Stimulated activated naive CD8-positive, alpha-beta T cell treated with anti-CD3 and anti-CD28 coated beads, Interleukin-15, amount 100 ng/mL, for 72 hours (primary cell): ENCODE measurements around the gene TAF12.
"Not testable (repeated sequence)": the region's sequence is repeated elsewhere in the genome, so short reads cannot be mapped to it uniquely, and the experiment has no call there.

Source experiments
- ATAC-seq: fragments of 150-1000 bp; cut with Tn5 transposase; 2 replicates; pipeline ENCODE4 v1.10.0; 2021; ENCODE audit warnings: mild to moderate bottlenecking, moderate library complexity
- DNase-seq, 2 donors: peaks; one replicate each; pipeline ENCODE4 v3.0.0; 2021 to 2022
- H3K27ac Mint-ChIP-seq, 2 donors: one replicate each; pipeline ENCODE4 v1.8.0; 2022; ENCODE audit warnings: mild to moderate bottlenecking in 2 of 2, mixed read lengths in 2 of 2, moderate library complexity in 2 of 2
- H3K27me3 Mint-ChIP-seq: one replicate; pipeline ENCODE4 v1.8.0; 2022; ENCODE audit warnings: mixed read lengths
- H3K4me1 Mint-ChIP-seq: one replicate; pipeline ENCODE4 v1.8.0; 2022; ENCODE audit warnings: mild to moderate bottlenecking, mixed read lengths
- H3K4me3 Mint-ChIP-seq, 2 donors: one replicate each; pipeline ENCODE4 v1.8.0; 2022; ENCODE audit warnings: mild to moderate bottlenecking in 2 of 2, mixed read lengths in 2 of 2, moderate library complexity in 1 of 2
- H3K9me3 Mint-ChIP-seq, 2 donors: one replicate each; pipeline ENCODE4 v1.8.0; 2022; ENCODE audit warnings: mixed read lengths in 2 of 2

The TAF12 gene, protein sequence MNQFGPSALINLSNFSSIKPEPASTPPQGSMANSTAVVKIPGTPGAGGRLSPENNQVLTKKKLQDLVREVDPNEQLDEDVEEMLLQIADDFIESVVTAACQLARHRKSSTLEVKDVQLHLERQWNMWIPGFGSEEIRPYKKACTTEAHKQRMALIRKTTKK

DNA sequence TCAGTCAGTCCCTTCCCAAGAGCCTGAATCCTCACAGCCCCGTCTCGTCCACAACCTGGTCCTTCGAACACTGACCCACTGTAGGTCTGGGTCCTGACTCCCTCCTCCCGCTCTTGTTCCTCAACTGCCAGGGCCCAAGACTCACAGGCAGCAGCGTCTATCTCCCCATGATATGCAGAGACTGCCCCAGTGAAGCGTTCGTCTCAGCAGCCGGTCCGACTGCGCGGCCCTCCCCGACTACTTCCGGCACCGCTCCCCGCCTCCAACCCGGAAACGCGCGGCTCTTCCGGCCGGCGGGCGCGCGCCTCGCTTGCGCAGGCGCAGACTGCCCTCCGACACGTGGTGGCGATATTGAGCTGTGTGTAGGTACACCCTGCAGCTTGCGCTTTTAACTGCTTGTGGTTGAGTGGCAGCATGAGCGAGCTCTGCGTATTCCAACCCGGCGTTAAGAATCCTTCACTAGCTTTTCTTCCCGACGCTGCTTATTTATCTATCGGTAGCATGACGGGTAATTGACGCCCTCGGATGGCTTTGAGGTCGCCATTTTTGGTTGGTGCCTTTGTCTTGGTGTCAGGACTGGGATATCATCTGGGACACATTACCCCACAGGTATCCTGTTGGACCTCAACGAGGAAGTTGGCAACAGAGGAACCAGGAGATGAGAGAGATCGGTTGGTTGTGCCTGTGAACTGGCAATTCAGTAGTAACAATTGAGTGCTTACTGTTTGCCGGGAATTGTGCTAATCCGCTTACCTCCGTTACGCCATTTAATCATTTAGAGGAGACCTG lies at the start of gene TAF12:
TAF12 (minus strand) TSS at position 221 of the 789 bp plus-strand sequence. CDS start 20,986 bp downstream, outside the sequence.
- peak within 1 kb of the TSS; percentile 98 to 100 for H3K27ac Mint-ChIP-seq
- H3K4me3 Mint-ChIP-seq = peak within 1 kb of the TSS; percentile 93 to 98
- peak; percentile 85 to 91 for DNase-seq
- no peaks in the 10 kb centered on the region for H3K9me3 Mint-ChIP-seq
- peak; percentile 93 for ATAC-seq
- no peaks in the 10 kb centered on the region for H3K27me3 Mint-ChIP-seq
- H3K4me1 Mint-ChIP-seq = peaks cover 68% of the 10 kb centered on the region

DNA sequence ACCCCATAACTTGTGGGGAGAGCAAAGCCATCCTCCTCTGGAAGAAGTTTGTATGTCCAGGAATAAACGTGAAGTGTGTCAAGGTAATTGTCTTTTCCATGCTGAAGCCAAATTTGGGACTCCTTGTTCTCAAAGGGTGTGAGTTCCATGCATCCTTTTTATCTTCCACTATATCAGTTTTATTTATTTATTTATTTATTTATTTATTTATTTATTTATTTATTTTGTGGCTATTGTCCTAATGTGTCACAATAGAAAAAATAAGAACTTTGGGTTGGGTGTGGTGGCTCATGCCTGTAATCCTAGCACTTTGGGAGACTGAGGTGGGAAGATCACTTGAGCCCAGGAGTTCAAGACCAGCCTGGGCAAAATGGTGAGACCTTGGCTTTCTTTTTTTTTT lies 48.8 kb upstream of the TAF12 start:
- not testable (repeated sequence) for ATAC-seq, H3K4me3 Mint-ChIP-seq, H3K9me3 Mint-ChIP-seq, H3K4me1 Mint-ChIP-seq, DNase-seq, H3K27ac Mint-ChIP-seq, H3K27me3 Mint-ChIP-seq

DNA sequence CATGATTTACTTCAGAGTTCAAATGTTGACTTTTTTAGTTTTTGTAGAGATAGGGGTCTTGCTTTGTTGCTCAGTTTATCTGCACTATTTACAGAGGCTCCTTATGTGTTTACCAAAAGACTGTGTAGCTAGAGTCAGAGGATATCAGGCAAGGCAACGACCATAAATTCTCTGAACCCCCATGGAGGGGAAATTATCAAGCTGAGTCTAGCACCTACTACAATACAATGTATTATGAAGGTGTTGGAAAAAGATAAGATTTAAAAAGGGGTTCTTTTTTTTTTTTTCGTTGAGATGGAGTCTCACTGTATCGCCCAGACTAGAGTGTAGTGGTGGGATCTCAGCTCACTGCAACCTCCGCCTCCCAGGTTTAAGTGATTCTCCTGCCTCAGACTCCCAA lies 42.1 kb upstream of the TAF12 start:
- H3K27ac Mint-ChIP-seq = peak overlapping the region in 1 of 2 donors; percentile 53
- H3K4me3 Mint-ChIP-seq = no peak overlapping the region
- no peaks in the 10 kb centered on the region for H3K9me3 Mint-ChIP-seq
- no peak for ATAC-seq
- no peak for DNase-seq
- no peaks in the 10 kb centered on the region for H3K27me3 Mint-ChIP-seq
- no peaks in the 10 kb centered on the region for H3K4me1 Mint-ChIP-seq

DNA sequence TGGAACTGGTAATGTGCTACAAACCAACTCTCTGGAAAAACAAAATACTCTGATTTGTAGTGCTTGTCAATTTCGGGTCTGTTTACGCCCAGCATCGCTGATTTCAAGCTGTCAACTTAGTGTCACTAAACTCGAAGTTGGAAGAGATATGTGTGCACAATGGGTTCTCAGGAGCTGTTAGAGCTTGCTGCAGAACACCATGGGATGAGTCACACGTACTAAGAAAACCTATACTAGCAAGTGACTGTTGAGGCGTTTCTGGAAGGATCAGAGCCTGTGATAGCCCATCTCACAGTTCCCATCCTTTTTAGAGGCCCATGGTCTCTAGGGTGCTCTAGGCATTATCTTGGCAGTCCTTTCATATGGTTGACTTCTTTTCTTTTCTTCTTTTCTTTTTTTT lies 40.0 kb upstream of the TAF12 start:
- no peaks in the 10 kb centered on the region for H3K9me3 Mint-ChIP-seq
- ATAC-seq (no peak), DNase-seq (no peak)
- no peak overlapping the region for H3K4me3 Mint-ChIP-seq
- no peaks in the 10 kb centered on the region for H3K27me3 Mint-ChIP-seq
- no peak overlapping the region for H3K27ac Mint-ChIP-seq
- H3K4me1 Mint-ChIP-seq = no peaks in the 10 kb centered on the region

DNA sequence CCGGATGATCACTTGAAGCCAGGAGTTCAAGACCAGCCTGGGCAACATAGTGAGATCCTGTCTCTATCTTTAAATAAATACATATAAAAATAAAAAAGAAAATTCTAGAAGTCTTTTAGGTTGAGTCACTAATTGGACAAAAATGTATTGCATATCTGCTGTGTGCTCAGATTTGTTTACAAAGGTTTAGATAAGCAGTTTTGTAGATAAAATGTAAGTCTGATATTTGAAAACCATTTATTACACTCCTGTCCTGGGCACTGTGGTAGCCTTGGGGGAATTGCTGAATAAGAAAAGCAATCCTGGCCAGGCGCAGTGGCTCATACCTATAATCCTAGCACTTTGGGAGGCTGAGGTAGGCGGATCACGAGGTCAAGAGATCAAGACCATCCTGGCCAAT lies 37.3 kb upstream of the TAF12 start:
- DNase-seq (no peak), ATAC-seq (no peak)
- Mint-ChIP-seq H3K27ac (no peak overlapping the region), H3K4me1 (no peaks in the 10 kb centered on the region), H3K4me3 (no peak overlapping the region), H3K27me3 (no peaks in the 10 kb centered on the region), H3K9me3 (no peaks in the 10 kb centered on the region)

DNA sequence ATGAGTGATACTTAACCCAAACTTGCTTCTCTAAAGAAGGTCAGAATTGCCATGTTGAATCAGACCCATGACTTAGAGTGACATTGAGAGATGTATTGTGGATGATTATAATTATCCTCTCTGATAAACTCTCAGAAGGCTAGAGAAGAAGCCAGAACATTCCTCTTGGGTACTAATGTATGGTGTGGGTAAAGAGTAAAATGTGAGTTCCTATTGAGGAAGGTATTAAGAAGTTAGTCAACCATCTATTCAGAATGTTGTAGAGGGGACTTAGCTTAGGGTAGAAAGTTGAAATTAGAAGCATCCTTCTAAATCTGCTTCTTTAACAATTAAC lies 33.0 kb upstream of the TAF12 start:
- Mint-ChIP-seq H3K4me1 (peaks cover 2% of the 10 kb centered on the region), H3K27me3 (no peaks in the 10 kb centered on the region), H3K27ac (no peak overlapping the region), H3K9me3 (no peaks in the 10 kb centered on the region), H3K4me3 (no peak overlapping the region)
- no peak for DNase-seq
- ATAC-seq = no peak

DNA sequence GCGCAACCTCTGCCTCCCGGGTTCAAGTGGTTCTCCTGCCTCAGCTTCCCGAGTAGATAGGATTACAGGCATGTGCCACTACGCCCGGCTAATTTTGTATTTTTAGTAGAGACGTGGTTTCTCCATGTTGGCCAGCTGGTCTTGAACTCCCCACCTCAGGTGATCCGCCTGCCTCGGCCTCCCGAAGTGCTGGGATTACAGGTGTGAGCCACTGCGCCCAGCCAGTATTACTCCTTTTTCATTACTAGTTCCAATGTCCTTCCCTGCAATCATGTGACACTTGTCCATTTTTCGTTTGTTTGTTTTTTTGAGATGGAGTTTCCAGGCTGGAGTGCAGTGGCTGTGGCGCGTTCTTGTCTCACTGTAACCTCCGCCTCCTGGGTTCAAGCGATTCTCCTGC lies 30.1 kb upstream of the TAF12 start:
- not testable (repeated sequence) for H3K4me3 Mint-ChIP-seq
- H3K4me1 Mint-ChIP-seq = peaks cover 10% of the 10 kb centered on the region

DNA sequence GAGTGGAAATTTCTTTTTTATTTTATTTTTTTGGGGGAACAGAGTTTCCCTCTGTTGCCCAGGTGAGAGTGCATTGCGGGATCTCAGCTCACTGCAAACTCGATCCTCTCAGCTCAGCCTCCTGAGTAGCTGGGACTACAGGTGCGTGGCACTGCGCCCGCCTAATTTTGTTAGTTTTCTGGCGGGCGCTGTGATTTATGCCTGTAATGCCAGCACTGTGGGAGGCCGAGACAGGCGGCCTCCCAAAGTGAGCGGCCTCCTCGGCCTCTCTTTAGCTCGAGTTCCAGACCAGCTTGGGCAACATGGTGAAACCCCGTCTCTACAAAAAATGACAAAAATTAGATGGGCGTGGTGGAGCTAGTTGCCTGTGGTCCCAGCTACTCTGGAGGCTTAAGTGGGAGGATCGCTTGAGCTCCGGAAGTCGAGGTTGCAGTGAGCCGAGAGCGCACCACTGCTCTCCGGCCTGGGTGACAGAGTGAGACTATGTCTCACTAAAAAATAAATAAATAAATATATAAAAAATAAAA lies 28.4 kb upstream of the TAF12 start:
- Mint-ChIP-seq H3K4me3 (no peak overlapping the region), H3K9me3 (no peaks in the 10 kb centered on the region), H3K4me1 (peaks cover 16% of the 10 kb centered on the region), H3K27ac (peak overlapping the region in 1 of 2 donors; percentile 27), H3K27me3 (no peaks in the 10 kb centered on the region)
- DNase-seq (no peak), ATAC-seq (no peak)

More for the DNA sequence above, 30.1 kb upstream of the TAF12 start:
- H3K27ac Mint-ChIP-seq, H3K27me3 Mint-ChIP-seq, ATAC-seq, H3K9me3 Mint-ChIP-seq, DNase-seq: not testable (repeated sequence)

DNA sequence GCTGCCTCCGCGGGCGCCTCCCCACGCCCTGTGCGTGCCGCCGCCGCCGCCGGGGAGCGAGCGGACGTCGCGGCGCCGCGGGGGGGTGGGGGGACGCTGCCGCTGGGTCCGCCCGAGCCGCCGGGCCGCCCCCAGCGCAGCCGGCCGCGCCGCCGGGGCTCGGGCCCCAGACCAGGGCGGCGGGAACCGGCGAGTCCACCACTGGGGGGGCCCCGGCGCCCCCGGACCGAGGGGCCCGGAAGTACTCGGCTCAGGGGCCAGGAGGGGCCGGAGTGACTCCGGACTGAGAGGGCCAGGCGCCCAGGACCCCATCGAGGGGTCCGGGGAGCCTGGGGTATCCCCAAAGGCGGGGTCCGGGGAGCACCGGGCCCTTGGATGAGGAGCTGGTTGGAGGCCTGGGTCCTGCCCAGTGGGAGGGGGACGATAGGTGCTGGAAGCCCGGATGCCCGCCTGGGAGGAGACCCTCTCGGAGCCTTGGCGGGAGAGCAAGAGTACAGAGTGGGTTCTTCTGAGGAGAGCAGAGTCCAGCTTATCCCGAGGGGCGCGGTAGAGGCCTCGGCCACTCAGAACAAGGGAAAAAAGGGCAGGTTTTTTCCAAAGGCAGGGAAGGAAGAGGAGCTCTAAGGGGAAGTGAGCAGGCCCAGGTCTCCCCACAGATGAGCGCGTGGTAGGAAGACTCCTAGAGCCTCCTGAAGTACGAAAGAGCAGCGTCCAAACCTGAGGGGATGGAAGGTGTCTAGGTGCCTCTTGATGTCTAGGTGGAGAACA lies 26.3 kb upstream of the TAF12 start:
- Mint-ChIP-seq H3K4me3 (peak overlapping the region; percentile 96 to 100), H3K27ac (peak overlapping the region; percentile 98 to 99)

DNA sequence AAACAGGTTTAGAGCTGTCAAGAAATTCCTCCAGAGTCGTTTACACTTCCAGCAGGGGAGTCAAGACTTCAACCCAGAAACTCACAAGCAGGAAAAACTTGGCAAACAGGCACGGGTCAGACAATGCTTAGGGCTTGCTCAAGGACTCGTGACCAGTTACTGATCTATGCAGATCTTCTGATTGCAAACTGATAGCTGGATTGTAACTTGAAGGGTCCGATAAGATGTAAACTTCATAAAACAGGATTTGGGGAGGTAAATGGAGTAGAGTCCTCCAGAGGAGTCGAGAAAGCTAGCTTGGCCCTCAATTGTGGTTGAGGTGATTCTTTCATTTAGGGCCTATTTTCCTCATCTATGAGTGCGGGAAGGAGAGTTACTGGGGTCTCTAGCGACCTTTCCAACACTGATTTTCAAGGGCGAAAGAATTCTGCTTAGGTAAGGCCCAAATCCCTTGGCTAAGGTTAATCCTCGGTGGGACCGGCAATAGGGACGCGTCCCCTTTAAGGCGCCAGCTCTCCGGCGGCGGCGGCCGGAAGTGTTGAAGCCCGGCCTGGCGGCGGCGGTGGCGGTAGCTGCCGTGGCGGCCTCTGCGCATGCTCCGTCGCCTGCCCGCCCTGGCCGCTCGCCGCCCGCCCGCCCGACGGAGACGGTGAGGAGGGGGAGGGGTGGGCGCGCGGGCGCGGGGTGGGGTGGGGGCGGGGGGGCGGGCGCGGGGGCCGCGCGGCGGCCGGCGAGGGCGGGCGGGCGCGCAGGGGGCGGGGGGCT lies 25.5 kb upstream of the TAF12 start, which contains the start of gene GMEB1:
GMEB1 (plus strand) TSS at position 594 of the 765 bp plus-strand sequence. CDS start 14,829 bp downstream, outside the sequence.
- Mint-ChIP-seq H3K4me3 (peak within 1 kb of the TSS; percentile 96 to 100), H3K9me3 (no peaks in the 10 kb centered on the region), H3K27me3 (no peaks in the 10 kb centered on the region), H3K27ac (peak within 1 kb of the TSS; percentile 98 to 99), H3K4me1 (peaks cover 22% of the 10 kb centered on the region)
- ATAC-seq (peak; percentile 83), DNase-seq (peak; percentile 85 to 89)

More for the DNA sequence above, 26.3 kb upstream of the TAF12 start:
- Mint-ChIP-seq H3K9me3 (no peaks in the 10 kb centered on the region), H3K27me3 (no peaks in the 10 kb centered on the region), H3K4me1 (peaks cover 22% of the 10 kb centered on the region)
- DNase-seq (peak; percentile 53 to 66), ATAC-seq (peak; percentile 83)

DNA sequence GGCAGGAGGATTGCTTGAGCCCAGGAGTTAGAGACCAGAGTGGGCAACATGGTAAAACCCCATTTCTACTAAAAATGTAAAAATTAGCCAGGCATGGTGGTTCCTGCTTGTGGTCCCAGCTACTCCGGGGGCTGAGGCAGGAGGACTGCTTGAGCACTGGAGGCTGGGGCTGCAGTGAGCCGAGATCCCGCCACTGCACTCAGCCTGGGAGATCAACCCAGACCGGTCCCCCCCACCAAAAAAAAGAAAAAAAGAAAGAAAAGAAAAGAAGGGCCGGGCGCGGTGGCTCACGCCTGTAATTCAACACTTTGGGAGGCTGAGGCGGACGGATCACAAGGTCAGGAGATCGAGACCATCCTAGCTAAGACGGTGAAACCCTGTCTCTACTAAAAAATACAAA lies 23.9 kb upstream of the TAF12 start:
- ATAC-seq = no peak
- no peaks in the 10 kb centered on the region for H3K9me3 Mint-ChIP-seq
- DNase-seq = no peak
- no peaks in the 10 kb centered on the region for H3K27me3 Mint-ChIP-seq
- H3K4me3 Mint-ChIP-seq = peak overlapping the region in 1 of 2 donors; percentile 35
- H3K27ac Mint-ChIP-seq = peak overlapping the region in 1 of 2 donors; percentile 87
- H3K4me1 Mint-ChIP-seq = peaks cover 22% of the 10 kb centered on the region

DNA sequence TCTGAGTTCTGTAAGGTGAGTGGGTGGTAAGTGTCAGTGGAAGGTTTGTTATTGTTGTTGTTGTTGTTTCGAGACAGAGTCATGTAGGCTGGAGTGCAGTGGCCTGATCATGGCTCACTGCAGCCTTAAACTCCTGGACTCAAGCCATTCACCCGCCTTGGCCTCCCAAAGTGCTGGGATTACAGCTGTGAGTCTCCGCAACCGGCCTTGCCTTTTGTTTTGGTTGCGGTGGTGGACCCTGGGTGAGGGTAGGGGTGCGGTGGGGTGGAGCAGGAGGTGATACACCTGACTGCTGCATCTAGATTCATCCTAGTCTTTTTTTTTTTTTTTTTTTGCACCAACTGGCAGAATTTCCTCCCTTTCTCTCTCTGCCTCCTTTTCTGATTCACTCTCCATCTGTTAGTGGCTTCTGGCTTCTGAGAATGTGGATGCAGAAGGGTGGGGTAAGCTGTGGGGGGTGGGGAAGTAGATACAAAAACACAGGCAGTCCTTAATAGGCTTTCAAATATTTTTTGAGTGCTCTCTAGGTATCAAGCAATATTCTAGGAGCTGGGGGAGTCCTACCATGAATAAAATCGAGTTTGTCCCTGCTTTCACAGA lies 21.1 kb upstream of the TAF12 start:
- H3K4me3 Mint-ChIP-seq = no peak overlapping the region
- no peaks in the 10 kb centered on the region for H3K27me3 Mint-ChIP-seq
- no peak overlapping the region for H3K27ac Mint-ChIP-seq
- no peaks in the 10 kb centered on the region for H3K9me3 Mint-ChIP-seq
- DNase-seq = no peak
- peaks cover 12% of the 10 kb centered on the region for H3K4me1 Mint-ChIP-seq
- no peak for ATAC-seq

DNA sequence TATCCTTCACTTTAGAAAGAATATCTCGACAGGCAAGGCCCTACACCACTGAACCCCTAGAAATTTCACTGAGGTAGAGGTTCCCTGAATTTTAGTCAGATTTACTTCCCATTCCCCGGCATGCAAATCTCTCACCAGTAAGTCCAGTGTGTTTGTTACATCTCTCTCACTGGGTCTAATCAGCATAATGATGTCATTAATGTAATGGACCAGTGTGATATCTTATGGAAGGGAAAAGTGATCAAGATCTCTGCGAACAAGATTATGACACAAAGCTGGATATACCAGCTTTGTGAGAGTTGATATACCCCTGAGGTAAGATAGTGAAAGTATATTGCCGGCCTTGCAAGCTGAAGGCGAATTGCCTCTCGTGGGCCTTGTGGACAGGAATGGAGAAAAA lies 13.5 kb upstream of the TAF12 start:
- Mint-ChIP-seq H3K4me1 (no peaks in the 10 kb centered on the region), H3K4me3 (no peak overlapping the region), H3K27ac (no peak overlapping the region), H3K27me3 (no peaks in the 10 kb centered on the region), H3K9me3 (no peaks in the 10 kb centered on the region)
- DNase-seq = no peak
- ATAC-seq = no peak

DNA sequence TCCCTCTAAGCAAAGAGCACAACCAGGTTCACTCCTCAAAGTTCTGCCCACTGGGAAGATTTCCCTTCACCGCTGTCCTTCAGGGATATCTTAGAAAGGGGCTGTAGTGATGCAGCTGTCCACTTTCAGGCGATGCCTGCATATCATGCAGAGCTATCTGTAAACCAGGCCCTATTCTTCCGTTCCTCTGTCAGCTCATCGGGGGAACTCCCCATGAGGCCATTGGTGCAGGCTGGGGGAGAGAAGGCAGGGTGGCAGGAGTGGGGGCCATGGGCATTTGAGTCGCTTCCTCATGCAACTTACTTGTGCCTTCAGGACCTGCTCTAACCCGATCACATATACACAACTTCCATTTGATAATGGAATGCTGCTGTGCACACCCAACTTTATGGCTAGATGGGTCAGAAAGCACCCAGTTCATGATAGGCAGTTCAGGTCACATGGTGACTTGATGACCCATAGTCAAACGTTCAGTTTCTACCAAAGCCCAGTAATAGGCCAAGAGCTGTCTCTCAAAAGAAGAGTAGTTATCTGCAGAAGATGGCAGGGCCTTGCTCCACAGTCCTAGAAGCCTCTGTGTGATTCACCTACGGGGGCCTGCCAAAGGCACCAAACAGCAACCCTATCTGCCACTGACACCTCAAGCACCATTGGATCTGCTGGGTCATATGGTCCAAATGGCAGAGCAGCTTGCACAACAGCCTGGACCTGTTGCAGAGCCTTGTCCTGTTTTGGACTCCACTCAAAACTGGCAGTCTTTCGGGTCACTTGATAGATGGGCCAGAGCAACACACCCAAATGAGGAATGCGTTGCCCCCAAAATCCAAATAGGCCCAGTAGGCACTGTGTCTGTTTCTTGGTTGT lies 12.8 kb upstream of the TAF12 start:
- not testable (repeated sequence) for H3K27me3 Mint-ChIP-seq, DNase-seq, H3K4me1 Mint-ChIP-seq, H3K4me3 Mint-ChIP-seq, H3K27ac Mint-ChIP-seq, ATAC-seq, H3K9me3 Mint-ChIP-seq
